Tibial artery (tissue), 4 donors: ENCODE data around the gene FAM53B.
"Not testable (repeated sequence)": the region's sequence is repeated elsewhere in the genome, so short reads cannot be mapped to it uniquely, and the experiment has no call there.

ENCODE experiments used
- DNase-seq, 2 donors: peaks; one replicate each; pipeline ENCODE4 v3.0.0-alpha.2; 2019
- H3K27ac ChIP-seq, 2 donors: fragments of 200-600 bp; sonication (generic) in 1 of 2; 1 replicate in 1 of 2; 2 replicates in 1 of 2; pipeline ENCODE4 v1.5.1; 2018 to 2019; ENCODE audit warnings: mild to moderate bottlenecking in 1 of 2
- H3K27me3 ChIP-seq, 2 donors: fragments of 200-600 bp; sonication (generic) in 1 of 2; one replicate each; pipeline versions ENCODE4 v1.5.1 to v1.6.0; 2016 to 2019
- H3K36me3 ChIP-seq, 3 donors: fragments of 200-600 bp; sonication (generic) in 2 of 3; one replicate each; pipeline ENCODE4 v1.5.1; 2016 to 2019; ENCODE audit warnings: mild to moderate bottlenecking in 2 of 3
- H3K4me1 ChIP-seq, 4 donors: fragments of 200-600 bp; sonication (generic) in 2 of 4; 1 replicate in 3 of 4; 2 replicates in 1 of 4; pipeline ENCODE4 v1.5.1; 2016 to 2019
- H3K4me3 ChIP-seq, 2 donors: fragments of 200-600 bp; sonication (generic) in 1 of 2; 1 replicate in 1 of 2; 2 replicates in 1 of 2; pipeline ENCODE4 v1.5.1; 2018 to 2019; ENCODE audit warnings: mild to moderate bottlenecking in 2 of 2
- H3K9me3 ChIP-seq, 3 donors: fragments of 200-600 bp; sonication (generic) in 1 of 3; one replicate each; pipeline ENCODE4 v1.5.1; 2016 to 2019
- CTCF ChIP-seq, 2 experiments: fragments of 200-600 bp in 1 of 2; fragments of 450-650 bp in 1 of 2; IDR thresholded peaks; one replicate each; pipeline ENCODE4 v1.5.1; 2017 to 2019; ENCODE audit warnings: antibody characterized with exemption in 2 of 2, mild to moderate bottlenecking in 1 of 2, moderate library complexity in 1 of 2
- intact Hi-C: fragments of 100-400 bp; cut with DNase I; formaldehyde crosslinking; loops from one replicate; pipeline ENCODE4 v1.15.0; 2023; ENCODE audit warnings: low total_unique reads

FAM53B gene

GRCh38 chr10:124589491-124590041 is 154.6 kb downstream of the FAM53B start:
- H3K9me3 ChIP-seq, result no peaks in the 10 kb centered on the region
- peak overlapping the region; percentile 15 to 41 for H3K4me3 ChIP-seq
- no peaks in the 10 kb centered on the region for H3K27me3 ChIP-seq
- H3K27ac ChIP-seq, result peak overlapping the region; percentile 54 to 55
- intact Hi-C loops, result no loop called here
- DNase-seq, result peak in 1 of 2 donors; percentile 79
- H3K36me3 ChIP-seq, result no peaks in the 10 kb centered on the region
- TF ChIP-seq CTCF (IDR thresholded peaks at IDR 0.05), result no peak
- H3K4me1 ChIP-seq, result peaks cover 0 to 25% (median 21%) of the 10 kb centered on the region in 4 donors

GRCh38 chr10:124588736-124589490 is 155.3 kb downstream of the FAM53B start:
- no peak for TF ChIP-seq CTCF (IDR thresholded peaks at IDR 0.05)
- peak; percentile 34 to 84 for DNase-seq
- Histone ChIP-seq H3K4me3 (peak overlapping the region; percentile 15 to 41), H3K4me1 (peaks cover 0 to 25% (median 21%) of the 10 kb centered on the region in 4 donors), H3K27ac (peak overlapping the region; percentile 54 to 55), H3K27me3 (no peaks in the 10 kb centered on the region), H3K9me3 (no peaks in the 10 kb centered on the region), H3K36me3 (no peaks in the 10 kb centered on the region)
- intact Hi-C loops, result no loop called here

GRCh38 chr10:124588341-124588735 is 155.8 kb downstream of the FAM53B start:
- DNase-seq, H3K9me3 ChIP-seq, intact Hi-C loops, H3K27me3 ChIP-seq, H3K36me3 ChIP-seq, H3K4me3 ChIP-seq: not testable (repeated sequence)
- H3K4me1 ChIP-seq, result peaks cover 0 to 25% (median 21%) of the 10 kb centered on the region in 4 donors
- H3K27ac ChIP-seq, result peak overlapping the region; percentile 48 to 55

GRCh38 chr10:124587811-124588211 is 156.4 kb downstream of the FAM53B start:
- intact Hi-C loops, result no loop called here
- Histone ChIP-seq H3K36me3 (no peaks in the 10 kb centered on the region), H3K27me3 (no peaks in the 10 kb centered on the region), H3K4me3 (no peak overlapping the region), H3K9me3 (no peaks in the 10 kb centered on the region), H3K4me1 (peaks cover 0 to 25% (median 21%) of the 10 kb centered on the region in 4 donors), H3K27ac (peak overlapping the region; percentile 48 to 55)
- no peak for DNase-seq
- TF ChIP-seq CTCF (IDR thresholded peaks at IDR 0.05), result no peak

- H3K27ac ChIP-seq, result no peak overlapping the region
- TF ChIP-seq CTCF (IDR thresholded peaks at IDR 0.05), result no peak
- no peaks in the 10 kb centered on the region for H3K9me3 ChIP-seq
- H3K4me1 ChIP-seq, result peaks cover 0 to 25% (median 21%) of the 10 kb centered on the region in 4 donors
- no peak for DNase-seq
- H3K36me3 ChIP-seq, result no peaks in the 10 kb centered on the region
- intact Hi-C loops, result no loop called here
- H3K4me3 ChIP-seq, result no peak overlapping the region
- H3K27me3 ChIP-seq, result no peaks in the 10 kb centered on the region
Measured at GRCh38 chr10:124586142-124586541, 158.0 kb downstream of the FAM53B start.

- H3K4me1 ChIP-seq, result peaks cover 0 to 11% (median 7%) of the 10 kb centered on the region in 4 donors
- H3K27ac ChIP-seq, result peak overlapping the region; percentile 10 to 22
- no peak for TF ChIP-seq CTCF (IDR thresholded peaks at IDR 0.05)
- no peaks in the 10 kb centered on the region for H3K36me3 ChIP-seq
- intact Hi-C loops, result no loop called here
- H3K9me3 ChIP-seq, result no peaks in the 10 kb centered on the region
- H3K27me3 ChIP-seq, result no peaks in the 10 kb centered on the region
- no peak overlapping the region for H3K4me3 ChIP-seq
- DNase-seq, result peak in 1 of 2 donors; percentile 68
Measured at GRCh38 chr10:124579011-124579399, 165.2 kb downstream of the FAM53B start.
